HG03354 (cell line): Measurements from ENCODE around the gene TMEM217.
A peak's percentile ranks its signal among the peaks of the same experiment; 100 is the strongest.
"Not testable (repeated sequence)": the region's sequence is repeated elsewhere in the genome, so short reads cannot be mapped to it uniquely, and the experiment has no call there.

Experiments
- ATAC-seq: cut with Tn5 transposase; IDR thresholded peaks from one replicate; pipeline ENCODE4 v1.9.1; 2021; ENCODE audit warnings: mild to moderate bottlenecking; ENCODE audit not compliant: unreplicated experiment, poor library complexity, severe bottlenecking

Gene TMEM217

DNA sequence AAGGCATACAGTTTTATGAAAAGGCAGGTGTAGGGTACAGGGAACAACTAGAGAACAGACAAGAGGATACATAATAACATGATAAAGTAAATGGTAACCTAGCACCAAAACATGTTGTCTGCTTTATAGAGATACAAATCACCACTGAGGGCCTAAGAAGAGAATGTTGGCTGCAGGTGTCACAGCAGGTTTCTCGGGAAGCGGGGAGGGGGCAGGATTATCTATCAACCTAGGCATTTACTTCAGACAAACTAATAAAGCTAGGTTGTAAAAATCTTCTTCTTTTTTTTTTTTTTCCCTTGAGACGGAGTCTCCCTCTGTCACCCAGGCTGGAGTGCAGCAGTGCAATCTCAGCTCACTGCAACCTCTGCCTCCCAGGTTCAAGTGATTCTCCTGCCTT lies 65.3 kb downstream of the TMEM217 start:
- ATAC-seq = no peak

DNA sequence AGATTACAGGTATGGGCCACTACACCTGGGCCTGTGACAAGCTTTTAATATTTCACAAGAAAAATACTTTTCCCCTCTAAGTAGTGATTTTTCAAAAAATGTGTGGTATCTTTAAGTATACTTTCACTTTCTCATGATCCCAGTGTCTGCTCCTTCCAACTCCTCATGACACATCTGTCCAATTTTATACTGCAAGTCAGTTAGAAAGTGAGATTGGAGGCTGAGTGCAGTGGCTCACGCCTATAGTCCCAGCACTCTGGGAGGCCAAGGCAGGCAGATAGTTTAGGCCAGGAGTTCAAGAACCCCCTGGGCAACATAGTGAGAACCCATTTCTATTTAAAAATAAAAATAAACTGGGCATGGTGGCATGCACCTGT lies 67.8 kb downstream of the TMEM217 start:
- ATAC-seq = no peak

DNA sequence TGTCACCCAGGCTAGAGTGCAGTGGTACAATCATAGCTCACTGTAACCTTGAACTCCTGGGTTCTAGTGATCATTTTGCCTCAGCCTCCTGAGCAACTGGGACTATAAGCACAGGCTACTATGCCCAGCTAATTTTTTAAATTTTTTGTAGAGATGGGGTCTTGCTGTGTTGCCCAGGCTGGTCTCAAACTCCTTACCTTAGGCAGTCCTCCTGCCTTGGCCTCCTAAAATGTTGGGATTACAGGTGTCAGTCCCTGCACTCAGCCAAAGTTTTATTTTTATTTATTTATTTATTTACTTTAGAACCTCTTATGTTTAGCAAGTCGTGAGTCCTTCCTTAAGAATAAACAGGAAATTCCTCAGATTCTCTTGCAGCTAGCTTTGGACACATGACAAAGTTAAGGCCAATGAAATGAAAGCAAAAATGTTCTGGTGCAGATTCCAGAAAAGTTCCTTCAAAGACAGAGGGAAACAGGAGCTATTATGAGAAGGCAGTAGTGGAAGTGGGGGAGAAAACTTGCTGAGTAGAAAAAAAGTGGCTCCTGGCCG lies 68.9 kb downstream of the TMEM217 start:
- ATAC-seq = no peak

DNA sequence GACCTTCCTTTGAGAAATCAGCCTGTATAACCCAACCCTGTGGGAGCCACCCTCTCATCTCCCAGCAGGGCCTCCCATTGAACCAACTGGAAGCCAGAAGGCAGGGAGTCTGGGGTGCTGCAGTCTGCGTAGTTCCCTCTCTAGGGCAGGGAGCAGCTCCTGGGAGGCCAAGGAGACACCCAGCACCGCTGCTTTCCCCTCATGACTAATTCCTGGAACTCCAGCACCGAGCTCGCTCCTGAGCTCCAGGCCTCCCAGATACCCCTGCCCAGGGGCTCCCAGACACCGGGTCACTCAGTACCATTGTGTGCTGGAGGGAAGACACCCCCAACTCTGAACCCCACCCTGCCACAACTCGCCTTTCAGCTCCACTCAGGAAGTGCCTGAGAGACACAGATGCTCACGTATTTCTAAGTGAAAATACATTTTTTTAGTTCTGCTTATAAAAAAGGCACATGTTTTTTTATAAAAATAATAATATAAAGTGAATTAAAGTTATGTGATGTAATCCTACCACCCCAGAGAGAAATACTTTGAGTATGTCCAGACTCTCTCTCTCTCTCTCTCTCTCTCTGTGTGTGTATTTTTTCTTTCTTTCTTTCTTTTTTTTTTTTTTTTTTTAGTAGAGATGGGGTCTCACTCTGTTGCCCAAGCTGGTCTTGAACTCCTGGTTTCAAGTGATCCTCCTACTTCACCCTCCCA lies 70.5 kb downstream of the TMEM217 start:
- no peak for ATAC-seq

DNA sequence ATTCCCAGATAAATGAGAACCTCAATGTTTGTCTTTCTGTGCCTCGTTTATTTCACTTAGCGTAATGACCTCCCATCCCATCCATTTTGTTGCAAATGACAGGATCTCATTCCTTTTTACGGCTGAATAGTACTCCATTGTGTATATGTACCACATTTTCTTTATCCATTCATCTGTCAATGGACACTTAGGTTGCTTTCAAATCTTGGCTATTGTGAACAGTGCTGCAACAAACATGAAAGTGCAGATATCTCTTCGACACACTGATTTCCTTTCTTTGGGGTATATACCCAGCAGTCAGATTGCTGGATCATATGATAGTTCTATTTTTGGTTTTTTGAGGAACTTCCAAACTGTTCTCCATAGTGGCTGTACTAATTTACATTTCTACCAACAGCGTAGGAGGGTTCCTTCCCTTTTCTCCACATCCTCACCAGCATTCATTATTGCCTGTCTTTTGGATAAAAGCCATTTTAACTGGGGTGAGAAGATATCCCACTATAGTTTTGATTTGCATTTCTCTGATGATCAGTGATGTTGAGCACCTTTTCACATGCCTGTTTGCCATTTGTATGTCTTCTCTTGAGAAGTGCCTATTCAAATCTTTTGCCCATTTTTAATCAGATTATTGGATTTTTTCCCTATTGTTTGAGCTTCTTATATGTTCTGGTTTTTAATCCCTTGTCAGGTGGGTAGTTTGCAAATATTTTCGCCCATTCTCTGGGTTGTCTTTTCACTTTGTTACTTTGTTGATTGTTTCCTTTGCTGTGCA lies 71.8 kb downstream of the TMEM217 start:
- not testable (repeated sequence) for ATAC-seq

DNA sequence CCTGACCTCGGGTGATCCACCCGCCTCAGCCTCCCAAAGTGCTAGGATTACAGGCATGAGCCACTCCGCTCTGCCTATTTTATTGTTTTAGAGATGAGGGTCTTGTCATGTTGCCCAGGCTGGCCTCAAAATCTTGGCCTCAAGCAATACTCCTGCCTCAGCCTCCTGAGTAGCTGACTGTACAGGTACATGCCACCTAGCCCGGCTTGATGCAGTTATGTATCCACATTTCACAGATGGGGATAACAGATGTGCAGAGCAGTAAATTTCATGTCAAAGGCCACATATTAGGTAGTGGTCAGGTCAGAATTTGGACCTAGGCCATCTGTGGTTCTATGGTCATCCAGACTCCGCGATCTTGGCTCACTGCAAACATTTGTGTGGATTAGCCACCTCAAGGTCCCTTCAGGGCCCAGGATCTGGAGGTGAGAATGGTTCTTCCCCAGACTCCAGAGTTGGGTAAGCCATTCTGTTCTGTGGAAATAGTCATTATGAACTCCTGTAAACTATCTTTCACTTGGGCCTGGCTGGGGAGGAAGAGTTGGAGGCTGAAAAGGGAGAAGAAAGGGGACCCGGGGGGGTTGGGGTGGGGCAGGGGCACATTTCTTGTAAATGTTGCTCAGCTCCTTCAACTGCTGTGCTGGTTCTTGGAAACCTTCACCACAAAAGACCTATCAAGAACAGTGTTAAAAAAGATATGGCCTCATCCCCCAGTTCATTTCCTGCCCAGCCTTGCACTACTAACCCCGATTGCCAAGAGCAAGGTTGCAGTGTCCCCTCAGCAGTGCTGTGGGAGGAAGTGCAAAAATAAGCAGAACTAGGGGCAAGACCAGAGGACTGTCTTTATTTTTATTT lies 75.0 kb downstream of the TMEM217 start:
- no peak for ATAC-seq

DNA sequence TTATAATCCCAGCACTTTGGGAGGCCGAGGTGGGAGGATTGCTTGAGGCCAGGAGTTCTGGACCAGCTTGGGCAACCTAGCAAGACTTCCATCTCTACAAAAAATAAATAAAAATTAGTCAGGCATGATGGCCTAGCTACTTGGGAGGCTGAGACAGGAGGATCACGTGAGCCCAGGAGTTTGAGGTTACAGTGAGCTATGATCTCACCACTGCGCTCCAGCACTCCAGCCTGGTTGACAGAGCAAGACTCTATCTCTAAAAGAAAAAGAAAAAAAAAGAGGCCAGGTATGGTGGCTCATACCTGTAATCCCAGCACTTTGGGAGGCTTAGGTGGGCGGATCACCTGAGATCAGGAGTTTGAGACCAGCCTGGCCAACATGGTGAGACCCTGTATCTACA lies 77.3 kb downstream of the TMEM217 start:
- ATAC-seq = not testable (repeated sequence)

DNA sequence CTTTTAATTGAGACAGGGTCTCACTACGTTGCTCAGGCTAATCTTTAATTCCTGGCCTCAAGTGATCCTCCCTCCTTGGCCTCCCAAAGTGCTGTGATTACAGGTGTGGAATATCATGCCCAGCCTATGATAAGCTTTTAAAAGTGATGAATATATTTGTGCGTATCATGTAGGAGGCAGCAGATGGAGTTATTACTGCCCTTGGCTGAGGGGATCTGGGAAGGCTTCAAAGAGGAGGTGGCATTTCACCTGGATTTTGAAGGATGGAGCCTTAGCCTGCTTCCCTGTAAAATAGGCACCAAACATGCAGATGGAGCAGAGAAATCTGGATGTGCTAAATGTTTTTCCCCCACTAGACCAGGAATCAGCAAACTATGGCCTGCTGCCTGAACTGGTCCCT lies 77.9 kb downstream of the TMEM217 start:
- no peak for ATAC-seq

DNA sequence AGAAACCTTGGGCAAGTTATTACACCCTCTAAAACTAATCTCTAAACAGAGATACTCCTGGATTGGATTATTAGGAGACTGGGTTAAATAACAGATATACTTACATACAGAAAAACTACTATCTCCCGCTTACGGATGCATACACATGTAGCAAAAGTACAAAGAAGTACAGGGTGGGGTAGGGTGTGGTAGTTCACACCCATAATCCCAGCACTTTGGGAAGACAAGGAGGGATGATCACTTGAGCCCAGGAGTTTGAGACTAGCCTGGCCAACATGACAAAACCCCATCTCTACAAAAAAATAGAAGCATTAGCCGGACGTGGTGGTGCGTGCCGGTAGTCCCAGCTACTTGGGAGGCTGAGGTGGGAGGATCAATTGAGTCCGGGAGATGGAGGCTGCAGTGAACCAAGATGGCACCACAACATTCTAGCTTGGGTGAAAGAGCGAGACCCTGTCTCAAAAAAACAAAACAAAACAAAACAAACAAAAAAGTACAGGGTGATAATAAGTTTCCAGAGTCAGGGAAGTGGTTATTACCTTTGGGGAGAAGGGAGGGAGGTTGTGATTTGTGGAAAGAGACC lies 79.9 kb downstream of the TMEM217 start:
- no peak for ATAC-seq

DNA sequence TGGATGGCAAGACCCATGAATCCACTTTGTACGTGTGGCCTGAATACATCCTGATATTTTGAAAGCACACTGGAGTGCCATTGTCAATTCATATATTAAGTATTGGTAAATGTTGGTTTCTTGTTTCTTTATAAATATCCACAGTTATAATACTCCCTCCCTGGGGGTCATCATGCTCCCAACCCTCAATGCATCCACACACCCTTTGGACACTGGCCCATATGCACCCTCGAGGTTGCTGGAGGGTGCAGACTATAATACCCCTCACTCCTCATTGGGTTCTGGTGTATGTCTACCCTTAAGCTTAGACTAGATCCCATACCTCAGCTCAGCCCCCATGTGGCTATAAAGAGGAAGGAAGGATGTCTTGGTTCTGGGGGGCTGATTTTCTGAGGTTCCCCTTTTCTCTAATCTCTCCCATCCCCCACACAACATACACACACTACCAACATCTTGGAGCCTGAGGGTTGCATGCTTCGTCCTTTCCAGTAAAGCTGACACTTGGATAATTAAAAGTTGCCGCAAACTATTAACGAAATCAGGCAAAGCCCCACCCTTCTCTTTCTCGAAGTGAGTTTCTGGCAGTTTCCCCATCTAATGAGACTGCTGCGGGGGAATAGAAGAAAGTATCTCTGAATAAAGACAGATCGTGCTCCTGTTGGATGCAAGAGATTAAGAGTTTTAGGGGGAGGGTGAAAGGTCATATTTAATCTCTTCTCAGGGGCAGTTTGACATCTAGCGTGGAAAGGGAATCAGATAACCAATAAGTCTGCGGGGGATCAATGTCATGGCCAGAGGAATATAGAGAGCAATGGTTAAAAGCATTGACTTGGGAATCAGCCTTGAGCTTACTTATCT lies 80.6 kb downstream of the TMEM217 start:
- ATAC-seq = no peak

DNA sequence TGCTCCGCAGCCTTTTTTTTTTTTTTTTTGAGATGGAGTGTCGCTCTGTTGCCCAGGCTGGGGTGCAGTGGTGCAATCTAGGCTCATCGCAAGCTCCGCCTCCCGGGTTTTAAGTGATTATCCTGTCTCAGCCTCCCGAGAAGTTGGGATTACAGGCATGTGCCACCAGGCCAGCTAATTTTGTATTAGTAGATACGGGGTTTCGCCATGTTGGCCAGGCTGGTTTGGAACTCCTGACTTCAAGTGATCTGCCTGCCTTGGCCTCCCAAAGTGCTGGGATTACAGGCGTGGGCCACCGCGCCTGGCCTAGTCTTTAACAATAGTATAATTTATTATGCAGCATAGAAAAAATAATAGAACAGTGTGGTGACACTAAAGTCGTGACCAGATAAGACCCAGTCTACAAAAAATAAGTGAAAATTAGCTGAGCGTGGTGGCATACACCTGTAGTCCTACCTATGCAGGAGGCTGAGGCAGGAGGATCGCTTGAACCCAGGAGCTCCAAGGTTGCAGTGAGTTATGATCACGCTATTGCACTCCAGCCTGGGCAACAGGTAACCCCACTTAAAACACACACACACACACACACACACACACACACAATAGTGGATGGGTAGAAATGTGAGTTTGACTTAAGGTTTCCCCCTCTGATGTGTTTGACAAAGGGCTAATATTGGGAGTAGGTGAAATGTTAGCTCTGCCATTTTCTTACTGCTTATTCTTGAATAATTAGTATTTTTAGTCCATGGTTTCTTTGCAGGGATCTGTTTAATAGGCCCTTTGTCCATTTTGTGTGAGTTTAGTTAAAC lies 81.5 kb downstream of the TMEM217 start:
- ATAC-seq = no peak

DNA sequence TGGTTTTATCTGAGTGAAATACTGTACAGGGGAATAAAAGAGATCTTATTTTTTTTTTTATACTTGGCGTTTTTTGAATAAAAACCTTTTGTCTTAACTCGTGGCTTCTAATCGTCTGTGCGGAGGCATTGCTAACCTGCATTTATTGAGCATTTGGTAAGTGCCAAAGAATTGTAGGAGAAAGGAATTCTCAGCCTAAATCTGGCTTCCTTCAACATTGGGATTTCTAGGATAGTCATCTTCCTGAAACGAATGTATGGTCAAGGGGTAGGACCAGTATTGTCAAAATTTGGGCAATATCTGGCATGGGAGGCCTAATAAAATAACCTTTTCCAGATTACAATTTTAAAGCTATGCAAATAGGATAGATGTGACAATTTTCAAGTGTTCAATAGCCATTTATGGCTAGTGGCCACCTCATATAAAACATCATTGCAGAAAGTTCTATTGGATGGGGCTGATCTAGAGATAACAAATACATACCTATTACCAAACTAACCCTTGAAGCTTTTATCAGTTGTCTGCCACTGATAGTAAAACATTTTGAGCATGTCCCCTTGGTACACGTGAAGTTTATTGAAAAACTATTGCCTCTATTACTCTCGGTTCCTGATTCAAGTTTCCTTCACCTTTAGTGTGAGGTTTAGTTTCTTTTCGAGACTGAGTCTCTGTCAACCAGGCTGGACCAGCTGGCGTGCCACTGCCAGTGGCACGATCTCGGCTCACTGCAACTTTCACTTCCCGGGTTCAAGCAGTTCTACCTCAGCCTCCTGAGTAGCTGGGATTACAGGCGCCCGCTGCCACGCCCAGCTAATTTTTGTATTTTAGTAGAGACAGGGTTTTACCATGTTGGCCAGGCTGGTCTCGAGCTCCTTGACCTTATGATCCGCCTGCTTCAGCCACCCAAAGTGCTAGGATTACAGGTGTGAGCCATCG lies 82.3 kb downstream of the TMEM217 start:
- peak; percentile 42 for ATAC-seq

DNA sequence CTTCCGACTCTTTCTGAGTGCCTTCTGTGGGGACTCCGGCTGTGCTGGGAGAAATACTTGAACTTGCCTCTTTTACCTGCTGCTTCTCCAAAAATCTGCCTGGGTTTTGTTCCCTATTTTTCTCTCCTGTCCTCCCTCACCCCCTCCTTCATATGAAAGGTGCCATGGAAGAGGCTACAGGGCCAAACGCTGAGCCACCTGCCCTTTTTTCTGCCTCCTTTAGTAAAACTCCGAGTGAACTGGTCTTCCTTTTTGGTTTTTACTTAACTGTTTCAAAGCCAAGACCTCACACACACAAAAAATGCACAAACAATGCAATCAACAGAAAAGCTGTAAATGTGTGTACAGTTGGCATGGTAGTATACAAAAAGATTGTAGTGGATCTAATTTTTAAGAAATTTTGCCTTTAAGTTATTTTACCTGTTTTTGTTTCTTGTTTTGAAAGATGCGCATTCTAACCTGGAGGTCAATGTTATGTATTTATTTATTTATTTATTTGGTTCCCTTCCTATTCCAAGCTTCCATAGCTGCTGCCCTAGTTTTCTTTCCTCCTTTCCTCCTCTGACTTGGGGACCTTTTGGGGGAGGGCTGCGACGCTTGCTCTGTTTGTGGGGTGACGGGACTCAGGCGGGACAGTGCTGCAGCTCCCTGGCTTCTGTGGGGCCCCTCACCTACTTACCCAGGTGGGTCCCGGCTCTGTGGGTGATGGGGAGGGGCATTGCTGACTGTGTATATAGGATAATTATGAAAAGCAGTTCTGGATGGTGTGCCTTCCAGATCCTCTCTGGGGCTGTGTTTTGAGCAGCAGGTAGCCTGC lies 83.2 kb downstream of the TMEM217 start:
- ATAC-seq = no peak

DNA sequence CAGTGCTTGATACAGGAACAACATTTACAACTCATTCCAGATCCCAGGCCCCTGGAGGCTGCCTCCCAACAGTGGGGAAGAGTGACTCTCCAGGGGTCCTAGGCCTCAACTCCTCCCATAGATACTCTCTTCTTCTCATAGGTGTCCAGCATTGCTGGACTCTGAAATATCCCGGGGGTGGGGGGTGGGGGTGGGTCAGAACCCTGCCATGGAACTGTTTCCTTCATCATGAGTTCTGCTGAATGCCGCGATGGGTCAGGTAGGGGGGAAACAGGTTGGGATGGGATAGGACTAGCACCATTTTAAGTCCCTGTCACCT lies 83.8 kb downstream of the TMEM217 start:
- no peak for ATAC-seq

DNA sequence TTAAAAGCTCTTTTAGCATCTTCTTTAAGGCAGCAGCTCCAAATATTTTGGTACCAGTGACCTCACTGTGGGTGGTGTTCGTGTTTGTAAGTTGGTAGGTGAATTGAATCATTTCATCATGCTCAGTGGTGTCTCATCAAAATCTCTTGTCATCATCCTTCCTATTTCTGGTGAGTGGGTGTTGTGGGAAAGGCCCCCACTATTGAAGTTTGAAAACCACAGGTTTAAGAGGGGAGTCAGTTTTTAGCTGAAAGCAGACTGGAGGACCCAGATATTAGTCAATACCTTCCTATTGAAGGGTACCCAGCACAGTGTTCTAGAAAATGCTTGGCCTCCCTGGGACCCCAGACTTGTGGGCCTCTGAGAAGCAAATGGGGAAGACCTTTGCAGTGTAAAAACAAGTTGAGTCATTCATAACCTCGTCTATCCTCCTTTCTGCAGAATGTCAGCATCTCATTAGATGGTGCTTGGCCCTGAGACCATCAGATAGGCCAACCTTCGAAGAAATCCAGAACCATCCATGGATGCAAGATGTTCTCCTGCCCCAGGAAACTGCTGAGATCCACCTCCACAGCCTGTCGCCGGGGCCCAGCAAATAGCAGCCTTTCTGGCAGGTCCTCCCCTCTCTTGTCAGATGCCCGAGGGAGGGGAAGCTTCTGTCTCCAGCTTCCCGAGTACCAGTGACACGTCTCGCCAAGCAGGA lies 84.3 kb downstream of the TMEM217 start:
- no peak for ATAC-seq

DNA sequence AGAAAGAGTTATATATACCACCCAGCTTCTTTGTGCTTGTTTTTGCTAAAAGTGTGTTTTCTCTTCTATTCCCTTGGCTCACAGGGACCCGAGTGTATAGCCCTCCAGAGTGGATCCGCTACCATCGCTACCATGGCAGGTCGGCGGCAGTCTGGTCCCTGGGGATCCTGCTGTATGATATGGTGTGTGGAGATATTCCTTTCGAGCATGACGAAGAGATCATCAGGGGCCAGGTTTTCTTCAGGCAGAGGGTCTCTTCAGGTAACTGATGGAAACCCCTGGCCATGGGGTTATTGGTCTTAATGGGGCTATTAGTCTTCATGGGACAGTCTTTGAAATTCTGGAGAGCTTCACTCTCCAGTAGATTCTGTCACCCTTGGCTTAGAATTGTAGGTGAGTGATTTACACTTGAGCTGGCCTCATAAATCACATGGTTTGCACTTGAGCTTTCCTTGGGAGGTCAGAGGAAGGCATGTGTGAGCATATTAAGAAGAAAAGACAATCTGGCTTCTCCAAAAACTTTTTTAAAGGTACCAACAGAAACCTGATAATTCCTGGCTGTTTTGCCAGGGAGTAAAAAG lies 84.9 kb downstream of the TMEM217 start:
- ATAC-seq = no peak
